Measurements from ENCODE around the gene VPS13A. TPM values are rescaled to one million over a fixed set of nuclear protein-coding genes. Genes with fewer than 3 reads are reported as not detected.
A peak's percentile ranks its signal among the peaks of the same experiment; 100 is the strongest.
"Not testable (repeated sequence)": the region's sequence is repeated elsewhere in the genome, so short reads cannot be mapped to it uniquely, and the experiment has no call there.

The VPS13A gene
- total and polyA plus RNA-seq, 8 donors = 3.1 to 87.6 (median 29.2) TPM

GRCh38 chr9:77257275-77257674 is 79.9 kb downstream of the VPS13A start:
- H3K4me1 ChIP-seq = no peaks in the 10 kb centered on the region
- peaks cover 0 to 45% (median 37%) of the 10 kb centered on the region in 4 donors for H3K36me3 ChIP-seq
- TF ChIP-seq EP300 (IDR thresholded peaks at IDR 0.05) = no peak
- TF ChIP-seq CTCF (IDR thresholded peaks at IDR 0.05) = no peak
- no peak for TF ChIP-seq POLR2A (IDR thresholded peaks at IDR 0.05)
- TF ChIP-seq POLR2AphosphoS5 (IDR thresholded peaks at IDR 0.05) = no peak
- no peaks in the 10 kb centered on the region for H3K27me3 ChIP-seq
- no peak for DNase-seq
- H3K9me3 ChIP-seq = peaks cover 0 to 3% (median 0%) of the 10 kb centered on the region in 4 donors
- H3K4me3 ChIP-seq = no peak overlapping the region
- no peak overlapping the region for H3K27ac ChIP-seq
- WGBS, 5 donors = 98 to 100% (median 98%) methylated on average over 2 of the region's 2 CpGs
- intact Hi-C loops (cut with DNase I; ENCODE audit: low total_unique reads) = no loop called here

GRCh38 chr9:77261605-77262004 is 84.3 kb downstream of the VPS13A start:
- intact Hi-C loops (cut with DNase I; ENCODE audit: low total_unique reads) = no loop called here
- no peak overlapping the region for H3K27ac ChIP-seq
- no peak overlapping the region for H3K4me3 ChIP-seq
- no peaks in the 10 kb centered on the region for H3K4me1 ChIP-seq
- H3K9me3 ChIP-seq = no peaks in the 10 kb centered on the region
- H3K27me3 ChIP-seq = no peaks in the 10 kb centered on the region
- 96 to 97% (median 97%) methylated on average over 8 of the region's 8 CpGs for WGBS, 5 donors
- TF ChIP-seq POLR2AphosphoS5 (IDR thresholded peaks at IDR 0.05) (no peak), EP300 (IDR thresholded peaks at IDR 0.05) (no peak), CTCF (IDR thresholded peaks at IDR 0.05) (no peak), POLR2A (IDR thresholded peaks at IDR 0.05) (no peak)
- no peak for DNase-seq
- H3K36me3 ChIP-seq = peaks cover 0 to 35% (median 24%) of the 10 kb centered on the region in 4 donors

- H3K9me3 ChIP-seq; H3K4me3 ChIP-seq; H3K27me3 ChIP-seq; H3K27ac ChIP-seq; H3K4me1 ChIP-seq; intact Hi-C loops (cut with DNase I; ENCODE audit: low total_unique reads): not testable (repeated sequence)
- peak in 1 of 2 donors; percentile 10 for DNase-seq
- 71 to 89% (median 88%) methylated on average over 3 to 5 of the region's 5 CpGs for WGBS, 5 donors
- peaks cover 2 to 25% (median 12%) of the 10 kb centered on the region in 4 donors for H3K36me3 ChIP-seq
Measured at GRCh38 chr9:77267762-77268161, 90.4 kb downstream of the VPS13A start.

GRCh38 chr9:77271023-77271690 is 93.8 kb downstream of the VPS13A start:
- DNase-seq = no peak
- TF ChIP-seq POLR2A (IDR thresholded peaks at IDR 0.05) (no peak), POLR2AphosphoS5 (IDR thresholded peaks at IDR 0.05) (no peak), EP300 (IDR thresholded peaks at IDR 0.05) (no peak), CTCF (IDR thresholded peaks at IDR 0.05) (no peak)
- Histone ChIP-seq H3K27me3 (no peaks in the 10 kb centered on the region), H3K4me1 (no peaks in the 10 kb centered on the region), H3K4me3 (no peak overlapping the region), H3K36me3 (peaks cover 2 to 30% (median 21%) of the 10 kb centered on the region in 4 donors), H3K27ac (no peak overlapping the region), H3K9me3 (no peaks in the 10 kb centered on the region)
- 85 to 99% (median 94%) methylated on average over 1 of the region's 1 CpG for WGBS, 5 donors
- intact Hi-C loops (cut with DNase I; ENCODE audit: low total_unique reads) = no loop called here

- TF ChIP-seq EP300 (IDR thresholded peaks at IDR 0.05) = no peak
- no peak for TF ChIP-seq POLR2AphosphoS5 (IDR thresholded peaks at IDR 0.05)
- TF ChIP-seq POLR2A (IDR thresholded peaks at IDR 0.05) = no peak
- Histone ChIP-seq H3K9me3 (no peaks in the 10 kb centered on the region), H3K36me3 (peaks cover 0 to 52% (median 36%) of the 10 kb centered on the region in 4 donors), H3K4me1 (no peaks in the 10 kb centered on the region), H3K4me3 (no peak overlapping the region), H3K27ac (no peak overlapping the region), H3K27me3 (no peaks in the 10 kb centered on the region)
- no peak for DNase-seq
- 79 to 98% (median 95%) methylated on average over 3 of the region's 3 CpGs for WGBS, 5 donors
- intact Hi-C loops (cut with DNase I; ENCODE audit: low total_unique reads) = no loop called here
Measured at GRCh38 chr9:77276799-77277198, 99.5 kb downstream of the VPS13A start.
